Stomach (tissue), 9 donors: ENCODE results near the gene SHQ1. TPM values are rescaled to one million over a fixed set of nuclear protein-coding genes. Genes with fewer than 3 reads are reported as not detected.

ENCODE experiments used
- DNase-seq, 2 donors: peaks; one replicate each; pipeline versions ENCODE4 v3.0.0 to v3.0.0-alpha.2; 2013 to 2019
- H3K27ac ChIP-seq, 5 donors: fragments of 200-600 bp in 4 of 5; sonication (generic) in 4 of 5; one replicate each; pipeline ENCODE4 v1.5.1; 2013 to 2019; ENCODE audit warnings: mild to moderate bottlenecking in 1 of 5, moderate library complexity in 1 of 5
- H3K27me3 ChIP-seq, 3 donors: fragments of 200-600 bp; sonication (generic); one replicate each; pipeline ENCODE4 v1.5.1; 2017 to 2019; ENCODE audit warnings: mixed run types in 1 of 3
- H3K36me3 ChIP-seq, 4 donors: fragments of 200-600 bp; sonication (generic); 1 replicate in 3 of 4; 2 replicates in 1 of 4; pipeline ENCODE4 v1.5.1; 2016 to 2019
- H3K4me1 ChIP-seq, 4 donors: fragments of 200-600 bp; sonication (generic); one replicate each; pipeline ENCODE4 v1.5.1; 2016 to 2019
- H3K4me3 ChIP-seq, 4 donors: fragments of 200-600 bp; sonication (generic) in 3 of 4; one replicate each; pipeline ENCODE4 v1.5.1; 2016 to 2019; ENCODE audit warnings: mild to moderate bottlenecking in 1 of 4
- H3K9me3 ChIP-seq, 4 donors: fragments of 200-600 bp; sonication (generic); one replicate each; pipeline ENCODE4 v1.5.1; 2016 to 2019
- EP300 ChIP-seq: sonication (generic); formaldehyde crosslinking; IDR thresholded peaks from one replicate; pipeline ENCODE4 v1.6.1; 2017; ENCODE audit warnings: antibody characterized with exemption
- POLR2A ChIP-seq, 4 donors: fragments of 450-650 bp; IDR thresholded peaks; one replicate each; pipeline ENCODE4 v1.6.1; 2016; ENCODE audit warnings: antibody characterized with exemption in 4 of 4, control low read depth in 2 of 4, mild to moderate bottlenecking in 1 of 4, moderate library complexity in 1 of 4
- POLR2AphosphoS5 ChIP-seq, 3 donors: sonication (generic); formaldehyde crosslinking; IDR thresholded peaks; one replicate each; pipeline ENCODE4 v1.6.1; 2016; ENCODE audit warnings: antibody characterized with exemption in 3 of 3
- WGBS, 5 donors: extraction: QIAGEN DNeasy Blood & Tissue Kit in 3 of 5; methylation state at CpG; one replicate each; pipeline versions ENCODE4 v1.1.5 to v1.1.7; 2013 to 2018; 5-methylcytosine and 5-hydroxymethylcytosine counted together
- intact Hi-C: fragments of 100-400 bp; cut with DNase I; formaldehyde crosslinking; loops from one replicate; pipeline ENCODE4 v1.15.1; 2023; ENCODE audit warnings: low total_unique reads
- polyA plus RNA-seq, 3 donors: library from polyadenylated mRNA; stranded (reverse); fragments of 200-250 nt; gene quantifications; one replicate each; pipeline ENCODE4 v1.2.3, GENCODE V29; 2013
- total RNA-seq, 5 donors: library from RNA; depleted of rRNA; stranded (reverse); fragments of >200 nt; gene quantifications; one replicate each; pipeline versions ENCODE4 v1.1.0 to v1.2.3, GENCODE V29; 2014 to 2016
- TF ChIP-seq, protein P1 (sequence below), 7 experiments: fragments of 450-650 bp in 4 of 7; fragments of 200-600 bp in 3 of 7; sonication (generic) in 3 of 7; IDR thresholded peaks; one replicate each; pipeline ENCODE4 v1.5.1; 2016 to 2019; ENCODE audit warnings: antibody characterized with exemption in 7 of 7, control low read depth in 2 of 7, mild to moderate bottlenecking in 1 of 7
- donor health status: healthy with polysubstance abuse.
- donor health status: Bipolar disorder and iron deficiency.
- donor health status: healthy.

Gene SHQ1
- total and polyA plus RNA-seq, 8 donors, result 7.5 to 77.9 (median 12.0) TPM

- peak in 1 of 2 donors; percentile 63 for DNase-seq
- peaks cover 0 to 18% (median 9%) of the 10 kb centered on the region in 4 donors for H3K36me3 ChIP-seq
- TF ChIP-seq EP300, result no peak
- TF ChIP-seq POLR2AphosphoS5 (IDR thresholded peaks at IDR 0.05), result no peak
- no peak for TF ChIP-seq POLR2A (IDR thresholded peaks at IDR 0.05)
- TF ChIP-seq, protein P1, sequence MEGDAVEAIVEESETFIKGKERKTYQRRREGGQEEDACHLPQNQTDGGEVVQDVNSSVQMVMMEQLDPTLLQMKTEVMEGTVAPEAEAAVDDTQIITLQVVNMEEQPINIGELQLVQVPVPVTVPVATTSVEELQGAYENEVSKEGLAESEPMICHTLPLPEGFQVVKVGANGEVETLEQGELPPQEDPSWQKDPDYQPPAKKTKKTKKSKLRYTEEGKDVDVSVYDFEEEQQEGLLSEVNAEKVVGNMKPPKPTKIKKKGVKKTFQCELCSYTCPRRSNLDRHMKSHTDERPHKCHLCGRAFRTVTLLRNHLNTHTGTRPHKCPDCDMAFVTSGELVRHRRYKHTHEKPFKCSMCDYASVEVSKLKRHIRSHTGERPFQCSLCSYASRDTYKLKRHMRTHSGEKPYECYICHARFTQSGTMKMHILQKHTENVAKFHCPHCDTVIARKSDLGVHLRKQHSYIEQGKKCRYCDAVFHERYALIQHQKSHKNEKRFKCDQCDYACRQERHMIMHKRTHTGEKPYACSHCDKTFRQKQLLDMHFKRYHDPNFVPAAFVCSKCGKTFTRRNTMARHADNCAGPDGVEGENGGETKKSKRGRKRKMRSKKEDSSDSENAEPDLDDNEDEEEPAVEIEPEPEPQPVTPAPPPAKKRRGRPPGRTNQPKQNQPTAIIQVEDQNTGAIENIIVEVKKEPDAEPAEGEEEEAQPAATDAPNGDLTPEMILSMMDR (IDR thresholded peaks at IDR 0.05), result no peak
- H3K27ac ChIP-seq, result peak overlapping the region in 2 of 5 donors; percentile 13 to 16
- peaks cover 11 to 40% (median 29%) of the 10 kb centered on the region in 4 donors for H3K4me1 ChIP-seq
- H3K27me3 ChIP-seq, result no peaks in the 10 kb centered on the region
- WGBS, 5 donors, result 14 to 35% (median 29%) methylated on average over 8 of the region's 8 CpGs
- no peaks in the 10 kb centered on the region for H3K9me3 ChIP-seq
- no peak overlapping the region for H3K4me3 ChIP-seq
- intact Hi-C loops, result loop anchor here (10.0 kb wide), 1 partner anchor 1086 kb away; no protein-coding TSS in a partner anchor
Observed at GRCh38 chr3:72821161-72821781, 27.0 kb downstream of the SHQ1 start.

- Histone ChIP-seq H3K9me3 (no peaks in the 10 kb centered on the region), H3K4me1 (peaks cover 11 to 40% (median 29%) of the 10 kb centered on the region in 4 donors), H3K27ac (peak overlapping the region in 3 of 5 donors; percentile 1 to 16 (median 13)), H3K36me3 (peaks cover 0 to 18% (median 9%) of the 10 kb centered on the region in 4 donors), H3K4me3 (no peak overlapping the region), H3K27me3 (no peaks in the 10 kb centered on the region)
- intact Hi-C loops, result loop anchor here (10.0 kb wide), 1 partner anchor 1086 kb away; no protein-coding TSS in a partner anchor
- peak; percentile 59 to 86 for DNase-seq
- peak in 1 of 3 donors; percentile 43 for TF ChIP-seq POLR2AphosphoS5 (IDR thresholded peaks at IDR 0.05)
- TF ChIP-seq, protein P1 (IDR thresholded peaks at IDR 0.05), result no peak
Observed at GRCh38 chr3:72820415-72820814, 27.8 kb downstream of the SHQ1 start.

GRCh38 chr3:72818905-72819304 is 29.3 kb downstream of the SHQ1 start:
- no peak for DNase-seq
- TF ChIP-seq, protein P1 (IDR thresholded peaks at IDR 0.05), result no peak
- TF ChIP-seq POLR2AphosphoS5 (IDR thresholded peaks at IDR 0.05) (no peak), POLR2A (IDR thresholded peaks at IDR 0.05) (no peak), EP300 (no peak)
- intact Hi-C loops, result no loop called here
- Histone ChIP-seq H3K27ac (peak overlapping the region in 1 of 5 donors; percentile 31), H3K4me1 (peaks cover 11 to 40% (median 29%) of the 10 kb centered on the region in 4 donors), H3K4me3 (no peak overlapping the region), H3K36me3 (peaks cover 0 to 24% (median 9%) of the 10 kb centered on the region in 4 donors), H3K27me3 (no peaks in the 10 kb centered on the region), H3K9me3 (no peaks in the 10 kb centered on the region)
- 80 to 89% (median 88%) methylated on average over 1 of the region's 1 CpG for WGBS, 5 donors

GRCh38 chr3:72818092-72818773 is 30.0 kb downstream of the SHQ1 start:
- TF ChIP-seq, protein P1 (IDR thresholded peaks at IDR 0.05), result peak in 4 of 7 experiments; percentile 26 to 46 (median 30)
- TF ChIP-seq EP300, result no peak
- DNase-seq, result peak in 1 of 2 donors; percentile 63
- no peaks in the 10 kb centered on the region for H3K9me3 ChIP-seq
- H3K4me1 ChIP-seq, result peaks cover 11 to 40% (median 29%) of the 10 kb centered on the region in 4 donors
- WGBS, 5 donors, result 80 to 89% (median 82%) methylated on average over 3 of the region's 3 CpGs
- no peaks in the 10 kb centered on the region for H3K27me3 ChIP-seq
- H3K36me3 ChIP-seq, result peaks cover 0 to 17% (median 6%) of the 10 kb centered on the region in 4 donors
- H3K27ac ChIP-seq, result peak overlapping the region in 1 of 5 donors; percentile 31
- intact Hi-C loops, result no loop called here
- H3K4me3 ChIP-seq, result no peak overlapping the region
